ENCODE results near the gene ARF6.

DNA sequence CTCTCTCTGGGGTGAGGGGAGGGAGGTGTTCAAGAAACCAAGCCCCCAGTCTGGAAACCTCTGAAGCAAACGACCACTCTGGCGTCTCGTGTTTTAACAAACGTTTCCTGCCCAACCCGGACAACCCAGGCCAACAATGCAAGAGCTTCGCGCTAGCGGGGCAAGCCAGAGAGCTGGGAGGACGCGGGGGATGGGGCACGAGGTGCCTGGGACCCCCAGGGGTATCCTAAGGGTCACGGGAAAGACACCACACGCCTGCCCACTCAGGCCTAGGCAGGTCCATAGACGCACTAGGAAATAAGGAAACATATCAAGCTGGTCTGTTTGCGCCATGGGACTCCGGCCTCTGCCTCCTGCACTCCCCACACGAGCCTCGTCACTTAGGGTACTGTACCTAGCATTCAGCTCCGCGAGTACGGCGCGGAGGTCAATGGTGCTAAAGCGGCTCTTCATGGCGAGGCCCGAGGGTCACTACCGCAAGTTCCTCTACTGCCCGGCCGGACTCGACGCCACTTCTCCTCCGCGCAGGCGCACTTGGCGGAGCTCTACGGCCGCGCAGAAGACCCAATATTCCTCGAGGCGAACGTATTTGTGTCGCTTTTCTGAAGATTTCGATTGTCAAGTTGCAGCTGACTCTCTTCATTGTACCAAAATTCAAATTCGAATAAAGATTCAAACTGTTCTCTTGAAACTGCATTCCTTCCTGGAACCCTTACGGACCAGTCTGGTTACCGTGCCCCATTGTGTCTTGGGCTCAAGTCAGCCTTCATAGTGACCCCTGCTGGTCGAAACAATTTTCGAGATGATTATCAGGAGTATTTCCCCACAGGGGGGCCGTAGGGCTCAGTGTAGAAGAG is 40.4 kb upstream of the ARF6 start, which contains the start of gene NEMF:
- TF ChIP-seq ZNF416 (tag by site-specific recombination; IDR thresholded peaks at IDR 0.05) (no peak), CTCF (tag by site-specific recombination; IDR thresholded peaks at IDR 0.05) (peak; percentile 90), ZXDB (tag by site-specific recombination; IDR thresholded peaks at IDR 0.05) (no peak), TCF7L2 (IDR thresholded peaks at IDR 0.05; ENCODE audit: borderline replicate concordance, low read depth, low read length) (no peak), REPIN1 (tag by site-specific recombination; IDR thresholded peaks at IDR 0.05; ENCODE audit: low read depth) (no peak)
